H1 (cell line): ENCODE data around the gene KIF5A. TPM values are rescaled to one million over a fixed set of nuclear protein-coding genes. Genes with fewer than 3 reads are reported as not detected.

Experiments used
- CTCF ChIA-PET: fragments of 300-600 bp; sonication (Branson Sonifier 250); formaldehyde crosslinking; loops from one replicate; lab custom pipeline; 2021; ENCODE audit not compliant: partially characterized antibody; lab: Charles Lee
- POLR2A ChIA-PET: fragments of 300-600 bp; sonication (Branson Sonifier 250); formaldehyde crosslinking; loops from one replicate; lab custom pipeline; 2021; ENCODE audit warnings: inconsistent platforms; ENCODE audit not compliant: partially characterized antibody; lab: Charles Lee
- DNase-seq, 2 experiments: peaks; one replicate each; pipeline versions ENCODE4 v3.0.0 to v3.0.0-alpha.2; 2010 to 2022; ENCODE audit warnings: low spot score in 2 of 2, low read depth in 1 of 2, mixed read lengths in 1 of 2
- FAIRE-seq: peaks from 2 replicates; lab custom pipeline; 2011; peaks lifted over from hg19 to GRCh38; lab: Jason Lieb, UNC
- H2AFZ ChIP-seq: 2 replicates; pipeline ENCODE4 v1.8.1; 2012; ENCODE audit warnings: low read length, inconsistent platforms
- H2AK5ac ChIP-seq: 2 replicates; pipeline ENCODE4 v1.6.1; 2013; ENCODE audit warnings: low read depth, low read length
- H2BK120ac ChIP-seq: replicated peaks from 2 replicates; pipeline ENCODE3; 2013; ENCODE audit warnings: low read depth, low read length, inconsistent platforms
- H2BK12ac ChIP-seq: 2 replicates; pipeline ENCODE4 v1.6.1; 2013; ENCODE audit warnings: low read depth, low read length
- H2BK15ac ChIP-seq: 2 replicates; pipeline ENCODE4 v1.6.1; 2013; ENCODE audit warnings: low read length
- H2BK20ac ChIP-seq: 2 replicates; pipeline ENCODE4 v1.6.1; 2013; ENCODE audit warnings: low read length
- H2BK5ac ChIP-seq: 2 replicates; pipeline ENCODE4 v1.6.1; 2013; ENCODE audit warnings: low read depth, low read length
- H3K14ac ChIP-seq: 2 replicates; pipeline ENCODE4 v1.6.1; 2013; ENCODE audit warnings: inconsistent platforms; ENCODE audit not compliant: insufficient read length
- H3K18ac ChIP-seq: 2 replicates; pipeline ENCODE4 v1.6.1; 2013; ENCODE audit warnings: low read length; ENCODE audit errors: extremely low read depth
- H3K23ac ChIP-seq: 2 replicates; pipeline ENCODE4 v1.6.1; 2013; ENCODE audit warnings: inconsistent platforms; ENCODE audit not compliant: insufficient read length
- H3K23me2 ChIP-seq: 2 replicates; pipeline ENCODE4 v1.6.1; 2013; ENCODE audit warnings: low read depth, low read length
- H3K27ac ChIP-seq: 2 replicates; pipeline ENCODE4 v1.6.1; 2011; ENCODE audit warnings: low read depth, low read length, inconsistent platforms
- H3K27me3 ChIP-seq, 4 experiments: replicated peaks in 1 of 4; 1 replicate in 1 of 4; 2 replicates in 3 of 4; pipeline versions ENCODE4 v1.6.1 to v1.8.1; 2011 to 2013; ENCODE audit warnings: low read length in 3 of 4, mild to moderate bottlenecking in 3 of 4, inconsistent platforms in 2 of 4, mixed read lengths in 2 of 4, moderate library complexity in 1 of 4; ENCODE audit not compliant: control insufficient read depth in 3 of 4, insufficient read depth in 3 of 4; ENCODE audit errors: extremely low read depth in 1 of 4
- H3K36me3 ChIP-seq, 4 experiments: 2 replicates each; pipeline versions ENCODE4 v1.6.1 to v1.8.1; 2011 to 2013; ENCODE audit warnings: mild to moderate bottlenecking in 4 of 4, low read length in 3 of 4, moderate library complexity in 2 of 4, control low read depth in 1 of 4, inconsistent platforms in 1 of 4; ENCODE audit not compliant: insufficient read depth in 4 of 4, control insufficient read depth in 2 of 4
- H3K4ac ChIP-seq: replicated peaks from 2 replicates; pipeline ENCODE3; 2013; ENCODE audit warnings: low read length, low read depth, mixed read lengths, inconsistent platforms; ENCODE audit not compliant: insufficient read length
- H3K4me1 ChIP-seq, 4 experiments: replicated peaks in 1 of 4; 1 replicate in 1 of 4; 2 replicates in 3 of 4; pipeline versions ENCODE4 v1.6.1 to v1.8.1; 2011 to 2013; ENCODE audit warnings: low read length in 3 of 4, inconsistent platforms in 2 of 4, mixed read lengths in 1 of 4; ENCODE audit not compliant: insufficient read depth in 4 of 4, control insufficient read depth in 3 of 4
- H3K4me2 ChIP-seq, 2 experiments: 2 replicates each; pipeline versions ENCODE4 v1.6.1 to v1.8.1; 2011 to 2013; ENCODE audit warnings: low read depth in 2 of 2, low read length in 2 of 2, control low read depth in 1 of 2, inconsistent platforms in 1 of 2, mild to moderate bottlenecking in 1 of 2; ENCODE audit not compliant: insufficient read depth in 1 of 2
- H3K4me3 ChIP-seq, 4 experiments: fragments of 200-600, 300-600 bp in 1 of 4; sonication (generic), shearing (Covaris generic), sonication (Bioruptor Twin) in 1 of 4; 2 replicates each; pipeline versions ENCODE4 v1.5.1 to v1.8.1; 2011 to 2016; ENCODE audit warnings: low read length in 4 of 4, low read depth in 3 of 4, control low read depth in 2 of 4, inconsistent platforms in 2 of 4, mild to moderate bottlenecking in 2 of 4, mixed read lengths in 1 of 4, moderate library complexity in 1 of 4; ENCODE audit not compliant: insufficient read depth in 2 of 4; ENCODE audit errors: extremely low read depth in 1 of 4
- H3K56ac ChIP-seq: replicated peaks from 2 replicates; pipeline ENCODE3; 2013; ENCODE audit warnings: low read depth, mild to moderate bottlenecking, mixed read lengths, low read length, inconsistent platforms; ENCODE audit not compliant: insufficient read length
- H3K79me1 ChIP-seq: 2 replicates; pipeline ENCODE4 v1.6.1; 2013; ENCODE audit warnings: low read depth, low read length, control low read depth
- H3K79me2 ChIP-seq, 2 experiments: 2 replicates each; pipeline versions ENCODE4 v1.6.1 to v1.8.1; 2012 to 2013; ENCODE audit warnings: low read length in 2 of 2, mild to moderate bottlenecking in 2 of 2, inconsistent platforms in 1 of 2; ENCODE audit not compliant: insufficient read depth in 2 of 2, control insufficient read depth in 1 of 2
- H3K9ac ChIP-seq, 4 experiments: replicated peaks in 1 of 4; 1 replicate in 1 of 4; 2 replicates in 3 of 4; pipeline versions ENCODE4 v1.6.1 to v1.8.1; 2011 to 2013; ENCODE audit warnings: low read depth in 3 of 4, low read length in 3 of 4, control low read depth in 2 of 4, mild to moderate bottlenecking in 2 of 4, moderate library complexity in 2 of 4, inconsistent platforms in 1 of 4; ENCODE audit errors: extremely low read depth in 1 of 4
- H3K9me3 ChIP-seq, 2 experiments: 2 replicates each; pipeline versions ENCODE4 v1.6.1 to v1.8.1; 2012 to 2013; ENCODE audit warnings: mild to moderate bottlenecking in 2 of 2, moderate library complexity in 2 of 2, control low read depth in 1 of 2, inconsistent platforms in 1 of 2, low read depth in 1 of 2, low read length in 1 of 2, mixed read lengths in 1 of 2; ENCODE audit not compliant: insufficient read depth in 2 of 2
- H4K20me1 ChIP-seq, 2 experiments: replicated peaks in 1 of 2; 2 replicates each; pipeline versions ENCODE3 to v1.8.1; 2011 to 2013; ENCODE audit warnings: inconsistent platforms in 2 of 2, low read length in 2 of 2, mild to moderate bottlenecking in 1 of 2; ENCODE audit not compliant: insufficient read depth in 2 of 2, control insufficient read depth in 1 of 2
- H4K5ac ChIP-seq: 2 replicates; pipeline ENCODE4 v1.6.1; 2013; ENCODE audit warnings: low read length, low read depth, mixed read lengths, inconsistent platforms; ENCODE audit not compliant: insufficient read length
- H4K8ac ChIP-seq: 2 replicates; pipeline ENCODE4 v1.8.0; 2013; ENCODE audit warnings: mild to moderate bottlenecking, moderate library complexity, low read length, inconsistent platforms; ENCODE audit not compliant: insufficient read depth; ENCODE audit errors: extremely low read depth
- H4K91ac ChIP-seq: replicated peaks from 2 replicates; pipeline ENCODE3; 2013; ENCODE audit warnings: low read length, mixed read lengths, inconsistent platforms; ENCODE audit not compliant: insufficient read length
- CTBP2 ChIP-seq: IDR thresholded peaks from 2 replicates; pipeline ENCODE4 v1.7.0; 2011; ENCODE audit warnings: borderline replicate concordance, mild to moderate bottlenecking, moderate library complexity, mixed read lengths, low read length; ENCODE audit not compliant: insufficient read depth, insufficient read length
- SIX5 ChIP-seq: IDR thresholded peaks from 2 replicates; pipeline ENCODE4 v1.6.1; 2011; ENCODE audit warnings: mild to moderate bottlenecking, low read depth, low read length
- SP1 ChIP-seq: IDR thresholded peaks from 2 replicates; pipeline ENCODE4 v1.6.1; 2011; ENCODE audit warnings: low read depth, low read length
- WGBS, 2 experiments: shearing (Covaris generic) in 1 of 2; methylation state at CpG; one replicate each; pipeline versions ENCODE4 v1.1.6 to v1.1.7; 2013 to 2015; ENCODE audit warnings: low lambda C conversion rate in 2 of 2, mixed read lengths in 2 of 2, inconsistent platforms in 1 of 2, low coverage in 1 of 2, missing lambda C conversion rate in 1 of 2; ENCODE audit not compliant: insufficient replicate concordance in 2 of 2, insufficient coverage in 1 of 2, insufficient read length in 1 of 2; ENCODE audit errors: extremely low coverage in 1 of 2, missing lambda C conversion rate in 1 of 2; 5-methylcytosine and 5-hydroxymethylcytosine counted together
- polyA plus RNA-seq, 7 experiments: library from polyadenylated mRNA; depleted of rRNA in 3 of 7; stranded (reverse) in 5 of 7; unstranded in 2 of 7; fragments of >200 nt in 5 of 7; fragments of 200-250 nt in 2 of 7; gene quantifications; 1 replicate in 5 of 7; 2 replicates in 1 of 7; 4 replicates in 1 of 7; pipeline versions ENCODE4 v1.2.1 to v1.2.3, GENCODE V29; 2011 to 2013; ENCODE audit warnings: missing spikeins in 2 of 7, mixed read lengths in 2 of 7
- total RNA-seq: library from RNA; stranded (reverse); fragmentation: NEBNext Ultra II Directional; extraction: Animal tissue kit (Norgen Biotek cat#: 25700); gene quantifications from 2 replicates; pipeline ENCODE4 v1.2.1, GENCODE V29; 2021
- TF ChIP-seq, protein P1 (sequence below): IDR thresholded peaks from 2 replicates; pipeline ENCODE4 v1.6.1; 2012; ENCODE audit warnings: low read length, inconsistent platforms

The KIF5A gene
- total and polyA plus RNA-seq, 2 of the 8 experiments (the other 6 are each of a cell fraction or from before 2014, with no cell fraction given) = 10.7 to 21.9 TPM

DNA sequence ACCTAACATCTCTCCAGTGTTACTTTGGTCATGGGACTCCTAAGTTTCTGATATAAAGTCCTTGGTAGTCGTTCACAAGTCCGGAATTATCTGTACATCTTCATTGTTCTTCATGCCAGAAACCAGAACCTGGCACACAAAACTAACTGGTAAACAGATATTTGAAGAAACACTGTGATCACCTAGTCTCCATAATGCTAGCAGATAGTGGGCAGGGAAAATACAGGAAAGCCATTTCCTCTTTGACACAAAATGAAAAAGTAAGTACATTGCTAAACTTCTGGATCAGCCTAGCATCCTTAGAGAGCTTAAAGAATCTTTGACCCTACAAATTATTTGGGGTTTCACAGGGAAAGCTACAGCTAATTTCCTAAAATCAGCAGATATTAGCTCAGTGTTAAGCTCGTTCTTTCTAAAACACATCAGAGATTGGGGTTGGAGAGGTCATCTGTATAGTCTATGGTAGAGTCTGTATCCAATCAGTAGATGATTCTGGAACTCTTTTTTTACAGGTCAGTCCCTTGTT lies 34.4 kb upstream of the KIF5A start:
- no peak for FAIRE-seq
- Histone ChIP-seq H3K27me3 (no peaks in the 10 kb centered on the region), H3K56ac (no peak overlapping the region), H3K79me1 (no peaks in the 10 kb centered on the region), H2BK5ac (no peak overlapping the region), H4K91ac (no peak overlapping the region), H3K4me1 (peaks cover 0 to 6% (median 4%) of the 10 kb centered on the region in 4 experiments; a peak in 3 of 7 replicates), H3K23me2 (peaks cover 8% of the 10 kb centered on the region), H3K23ac (no peak overlapping the region), H4K5ac (no peak overlapping the region), H3K14ac (no peak overlapping the region), H3K9ac (no peak overlapping the region), H2BK12ac (no peak overlapping the region), H2AK5ac (no peak overlapping the region), H3K4me3 (no peak overlapping the region), H2BK15ac (no peak overlapping the region), H3K4ac (no peak overlapping the region), H4K20me1 (peaks cover 7 to 18% of the 10 kb centered on the region in 2 experiments), H3K27ac (no peak overlapping the region), H3K18ac (no peak overlapping the region), H2BK20ac (no peak overlapping the region), H3K36me3 (peaks cover 52 to 84% (median 68%) of the 10 kb centered on the region in 4 experiments), H3K4me2 (no peak overlapping the region), H3K9me3 (no peaks in the 10 kb centered on the region), H3K79me2 (peaks cover 0 to 20% of the 10 kb centered on the region in 2 experiments; a peak in 2 of 4 replicates), H4K8ac (no peak overlapping the region), H2AFZ (no peak overlapping the region), H2BK120ac (no peak overlapping the region)
- ChIA-PET CTCF (interaction anchor here (0.6 to 1.2 kb wide), 4 partner anchors 12 to 251 kb away, joined by 3 to 4 read pairs (median 4); no protein-coding TSS in a partner anchor), POLR2A (interaction anchor here (0.9 to 6.0 kb wide), 8 partner anchors 8 to 65 kb away, joined by 3 to 41 read pairs (median 4); partner anchors contain the start of gene MBD6)
- TF ChIP-seq, protein P1, sequence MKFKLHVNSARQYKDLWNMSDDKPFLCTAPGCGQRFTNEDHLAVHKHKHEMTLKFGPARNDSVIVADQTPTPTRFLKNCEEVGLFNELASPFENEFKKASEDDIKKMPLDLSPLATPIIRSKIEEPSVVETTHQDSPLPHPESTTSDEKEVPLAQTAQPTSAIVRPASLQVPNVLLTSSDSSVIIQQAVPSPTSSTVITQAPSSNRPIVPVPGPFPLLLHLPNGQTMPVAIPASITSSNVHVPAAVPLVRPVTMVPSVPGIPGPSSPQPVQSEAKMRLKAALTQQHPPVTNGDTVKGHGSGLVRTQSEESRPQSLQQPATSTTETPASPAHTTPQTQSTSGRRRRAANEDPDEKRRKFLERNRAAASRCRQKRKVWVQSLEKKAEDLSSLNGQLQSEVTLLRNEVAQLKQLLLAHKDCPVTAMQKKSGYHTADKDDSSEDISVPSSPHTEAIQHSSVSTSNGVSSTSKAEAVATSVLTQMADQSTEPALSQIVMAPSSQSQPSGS = no peak
- no peak for TF ChIP-seq SIX5
- TF ChIP-seq CTBP2 = no peak
- no peak for TF ChIP-seq SP1
- 91% methylated on average over 3 of the region's 3 CpGs; no CpG with 5 or more reads in 1 of the 2 experiments for WGBS, 2 experiments
- DNase-seq = no peak
